ENCODE results near the gene FEM1B.

- TF ChIP-seq CTCF (IDR thresholded peaks at IDR 0.05), result no peak
- TF ChIP-seq POLR2AphosphoS5 (IDR thresholded peaks at IDR 0.05), result no peak
Observed at GRCh38 chr15:68343579-68344225, 66.2 kb downstream of the FEM1B start.

Measured in sigmoid colon (tissue), 4 donors.